HG02678 (cell line): ENCODE data around the gene IGSF3.

Experiments used
- ATAC-seq: cut with Tn5 transposase; IDR thresholded peaks from one replicate; pipeline ENCODE4 v1.9.1; 2021; ENCODE audit warnings: mild to moderate bottlenecking, moderate library complexity; ENCODE audit not compliant: unreplicated experiment

IGSF3 gene

GRCh38 chr1:116532671-116533428 is 134.7 kb downstream of the IGSF3 start:
- ATAC-seq: no peak

GRCh38 chr1:116531917-116532316 is 135.6 kb downstream of the IGSF3 start:
- ATAC-seq: no peak

GRCh38 chr1:116529681-116530080 is 137.9 kb downstream of the IGSF3 start:
- ATAC-seq: no peak

GRCh38 chr1:116529199-116529631 is 138.3 kb downstream of the IGSF3 start:
- ATAC-seq: no peak

- no peak for ATAC-seq
These were observed 139.0 kb downstream of the IGSF3 start for GRCh38 chr1:116528329-116529083.

GRCh38 chr1:116525440-116525839 is 142.1 kb downstream of the IGSF3 start:
- no peak for ATAC-seq
